ENCODE measurements around the gene IGSF21.

DNA sequence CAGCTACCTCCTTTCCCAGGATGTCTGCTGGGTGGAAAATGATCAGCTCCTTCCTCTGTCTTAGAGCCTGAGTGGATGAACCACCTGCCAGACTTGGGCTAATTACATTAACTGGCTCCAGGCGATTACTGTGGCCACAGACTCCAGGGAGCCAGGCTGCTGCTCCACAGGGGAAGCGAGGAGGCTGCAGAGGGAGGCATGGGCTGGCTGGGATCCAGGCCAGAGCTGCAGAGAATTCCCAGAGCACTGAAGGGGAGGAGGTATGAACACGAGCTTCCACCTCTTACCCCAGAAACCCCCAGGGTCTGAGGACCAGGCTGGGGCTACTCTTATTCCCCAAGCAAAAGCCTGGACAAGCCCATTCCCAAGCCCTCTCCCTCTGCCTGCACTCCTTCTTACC is 237.2 kb downstream of the IGSF21 start:
- TF ChIP-seq POLR2A (IDR thresholded peaks at IDR 0.05; ENCODE audit: low read length) (no peak), GATA1 (IDR thresholded peaks at IDR 0.05; ENCODE audit: low read depth, low read length) (no peak)
